GM21786 (cell line): ENCODE results near the gene TRIM37.
"Not testable (repeated sequence)": the region's sequence is repeated elsewhere in the genome, so short reads cannot be mapped to it uniquely, and the experiment has no call there.

Source experiments
- ATAC-seq: cut with Tn5 transposase; IDR thresholded peaks from one replicate; pipeline ENCODE4 v1.9.1; 2021; ENCODE audit not compliant: unreplicated experiment

Gene TRIM37

DNA sequence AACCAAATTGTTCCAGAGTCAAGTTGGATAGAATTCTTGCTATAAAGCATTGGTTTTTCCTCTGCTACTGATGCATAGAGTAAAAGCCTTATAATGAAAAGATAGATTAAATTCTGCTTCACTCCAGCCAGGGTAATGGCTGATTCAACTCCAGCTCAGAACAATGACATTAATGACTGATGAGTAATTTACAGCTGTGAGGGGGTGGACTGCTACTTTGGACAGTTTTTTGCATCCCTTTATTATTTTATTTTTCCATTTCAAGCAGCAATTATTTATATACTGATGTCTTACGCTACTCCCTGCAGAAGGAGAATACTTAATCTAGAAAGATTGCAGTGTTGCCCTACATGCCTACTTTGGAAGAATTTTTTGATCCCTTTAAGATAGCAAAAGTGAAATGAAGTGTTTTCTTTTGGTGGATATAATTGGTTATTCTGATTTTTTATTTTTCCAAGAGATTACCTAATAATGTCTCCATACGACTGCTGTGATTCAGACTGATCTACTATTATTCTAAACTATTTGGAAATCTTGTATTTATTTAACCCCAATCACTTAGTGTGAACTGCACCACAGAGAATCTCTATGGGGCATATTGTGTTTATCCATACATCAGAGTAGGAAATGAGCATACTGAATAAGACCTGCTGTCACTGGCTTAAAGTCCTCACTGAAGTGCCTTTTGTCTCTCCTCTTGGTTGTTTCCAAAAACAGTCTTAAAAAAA lies 149.5 kb downstream of the TRIM37 start:
- no peak for ATAC-seq

DNA sequence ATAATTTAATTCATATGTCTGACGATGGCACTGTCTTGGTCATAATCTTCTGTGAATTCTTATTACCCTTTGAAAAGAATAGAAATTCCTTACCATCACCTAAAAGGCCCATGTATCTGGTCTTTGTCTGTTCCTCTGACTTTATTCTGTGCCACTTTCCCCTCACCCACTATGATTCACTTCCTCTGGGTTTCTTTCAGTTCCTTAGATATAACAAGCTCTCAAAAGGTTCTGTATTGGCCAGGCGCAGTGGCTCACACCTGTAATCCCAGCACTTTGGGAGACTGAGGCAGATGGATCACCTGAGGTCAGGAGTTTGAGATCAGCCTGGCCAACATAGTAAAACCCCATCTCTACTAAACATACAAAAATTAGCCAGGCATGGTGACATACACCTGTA lies 152.3 kb downstream of the TRIM37 start:
- not testable (repeated sequence) for ATAC-seq

DNA sequence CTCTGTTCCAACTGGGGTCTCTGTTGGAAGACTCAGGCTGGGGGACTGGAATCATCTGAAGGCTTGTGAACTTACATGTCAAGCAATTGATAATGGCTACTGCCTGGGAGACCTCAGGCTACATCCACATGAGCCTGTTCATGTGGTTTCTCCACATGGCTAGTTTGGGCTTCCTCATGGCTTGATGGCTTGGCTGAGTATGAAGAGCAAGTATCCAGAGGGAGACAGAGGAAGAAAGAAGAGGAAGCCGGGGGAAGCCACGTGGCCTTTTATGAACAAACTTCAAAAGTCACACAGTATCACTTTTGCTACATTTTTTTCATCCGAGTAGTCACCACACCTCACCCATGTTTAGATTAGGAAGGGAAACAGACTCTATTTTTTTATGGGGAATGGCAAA lies 158.9 kb downstream of the TRIM37 start:
- ATAC-seq = no peak

DNA sequence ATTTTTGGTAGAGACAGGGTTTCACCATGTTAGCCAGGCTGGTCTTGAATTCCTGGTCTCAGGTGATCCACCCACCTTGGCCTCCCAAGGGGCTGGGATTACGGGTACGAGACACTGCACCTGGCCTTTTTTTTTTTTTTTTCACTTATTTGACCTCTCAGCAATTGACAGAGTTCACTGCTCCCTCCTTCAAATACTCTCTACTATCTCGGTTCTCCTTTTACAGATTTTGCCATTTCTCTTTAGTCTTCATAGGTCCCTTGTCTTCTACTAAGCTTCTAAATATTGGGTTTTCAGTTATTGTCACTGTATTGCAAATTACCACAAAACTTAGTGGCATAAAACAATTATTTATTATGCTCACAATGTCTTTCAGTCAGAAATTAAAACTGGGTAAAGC lies 159.3 kb downstream of the TRIM37 start:
- no peak for ATAC-seq

- no peak for ATAC-seq
Measured at GRCh38 chr17:58944166-58944565, 162.5 kb downstream of the TRIM37 start.

DNA sequence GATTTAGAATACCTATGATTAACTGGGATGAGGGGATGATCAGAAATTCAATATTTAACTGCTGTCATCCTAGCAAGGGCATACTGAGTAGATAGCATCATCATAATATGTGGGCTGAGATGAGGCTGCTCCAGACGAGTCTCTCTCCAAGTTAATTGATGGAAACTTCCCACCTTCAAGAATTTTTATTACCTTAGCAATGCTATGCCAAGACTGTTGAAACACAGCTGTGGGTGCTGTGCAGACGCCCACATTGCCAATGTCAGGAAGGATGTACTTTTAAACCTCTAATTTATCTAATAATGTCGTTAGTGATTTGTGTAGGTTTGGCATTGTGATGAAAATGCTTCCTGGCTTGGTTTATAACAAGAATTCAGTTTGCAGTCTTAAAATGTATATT lies 170.4 kb downstream of the TRIM37 start:
- ATAC-seq = no peak

DNA sequence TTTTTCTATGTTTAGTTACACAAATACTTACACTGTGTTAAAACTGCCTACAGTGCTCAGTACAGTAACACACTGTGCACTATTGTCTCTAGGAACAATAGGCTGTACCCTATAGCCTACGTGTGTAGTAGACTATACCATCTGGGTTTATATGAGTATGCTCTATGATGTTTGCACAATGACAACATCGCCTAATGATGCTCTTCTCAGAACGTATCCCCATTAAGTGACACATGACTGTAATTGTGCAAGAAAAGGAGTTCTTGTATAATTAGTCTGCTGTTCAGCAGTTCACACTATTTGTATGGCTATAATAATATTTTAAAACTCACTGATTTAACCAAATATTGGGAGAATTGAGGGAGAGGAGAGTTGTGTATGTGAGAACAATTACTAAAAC lies 173.7 kb downstream of the TRIM37 start:
- ATAC-seq = no peak
